Body of pancreas (tissue), 4 donors: ENCODE data around the gene HIBADH.
"Not testable (repeated sequence)": the region's sequence is repeated elsewhere in the genome, so short reads cannot be mapped to it uniquely, and the experiment has no call there.

ENCODE experiments used
- POLR2A ChIP-seq, 3 donors: fragments of 450-650 bp; IDR thresholded peaks; one replicate each; pipeline ENCODE4 v1.6.1; 2016; ENCODE audit warnings: antibody characterized with exemption in 3 of 3, mild to moderate bottlenecking in 2 of 3
- TF ChIP-seq, protein P1 (sequence below), 7 experiments: fragments of 450-650 bp in 4 of 7; fragments of 200-600 bp in 3 of 7; sonication (generic) in 3 of 7; IDR thresholded peaks; one replicate each; pipeline ENCODE4 v1.5.1; 2016 to 2019; ENCODE audit warnings: antibody characterized with exemption in 7 of 7

DNA sequence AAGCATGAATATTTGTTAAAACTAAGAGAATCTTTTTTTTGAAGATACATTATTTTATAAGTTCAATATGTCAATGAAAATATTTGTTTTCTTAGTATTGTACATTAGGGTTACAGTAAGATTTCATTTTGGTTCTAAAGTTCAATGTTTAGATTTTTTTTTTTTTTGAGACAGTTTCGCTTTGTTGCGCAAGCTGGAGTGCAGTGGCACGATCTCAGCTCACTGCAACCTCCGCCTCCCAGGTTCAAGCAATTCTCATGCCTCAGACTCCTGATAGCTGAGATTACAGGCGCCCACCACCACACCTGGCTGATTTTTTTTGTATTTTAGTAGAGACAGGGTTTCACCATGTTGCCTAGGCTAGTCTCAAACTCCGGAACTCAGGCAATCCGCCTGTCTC lies 84.5 kb downstream of the HIBADH start:
- TF ChIP-seq, protein P1, sequence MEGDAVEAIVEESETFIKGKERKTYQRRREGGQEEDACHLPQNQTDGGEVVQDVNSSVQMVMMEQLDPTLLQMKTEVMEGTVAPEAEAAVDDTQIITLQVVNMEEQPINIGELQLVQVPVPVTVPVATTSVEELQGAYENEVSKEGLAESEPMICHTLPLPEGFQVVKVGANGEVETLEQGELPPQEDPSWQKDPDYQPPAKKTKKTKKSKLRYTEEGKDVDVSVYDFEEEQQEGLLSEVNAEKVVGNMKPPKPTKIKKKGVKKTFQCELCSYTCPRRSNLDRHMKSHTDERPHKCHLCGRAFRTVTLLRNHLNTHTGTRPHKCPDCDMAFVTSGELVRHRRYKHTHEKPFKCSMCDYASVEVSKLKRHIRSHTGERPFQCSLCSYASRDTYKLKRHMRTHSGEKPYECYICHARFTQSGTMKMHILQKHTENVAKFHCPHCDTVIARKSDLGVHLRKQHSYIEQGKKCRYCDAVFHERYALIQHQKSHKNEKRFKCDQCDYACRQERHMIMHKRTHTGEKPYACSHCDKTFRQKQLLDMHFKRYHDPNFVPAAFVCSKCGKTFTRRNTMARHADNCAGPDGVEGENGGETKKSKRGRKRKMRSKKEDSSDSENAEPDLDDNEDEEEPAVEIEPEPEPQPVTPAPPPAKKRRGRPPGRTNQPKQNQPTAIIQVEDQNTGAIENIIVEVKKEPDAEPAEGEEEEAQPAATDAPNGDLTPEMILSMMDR (IDR thresholded peaks at IDR 0.05): not testable (repeated sequence)
- not testable (repeated sequence) for TF ChIP-seq POLR2A (IDR thresholded peaks at IDR 0.05)
